NK-92 (cell line): ENCODE measurements around the gene FAM210A.

Source experiments
- DNase-seq: peaks from one replicate; lab custom pipeline; 2025; ENCODE audit not compliant: unreplicated experiment; lab: John Stamatoyannopoulos, UW

Gene FAM210A

DNA sequence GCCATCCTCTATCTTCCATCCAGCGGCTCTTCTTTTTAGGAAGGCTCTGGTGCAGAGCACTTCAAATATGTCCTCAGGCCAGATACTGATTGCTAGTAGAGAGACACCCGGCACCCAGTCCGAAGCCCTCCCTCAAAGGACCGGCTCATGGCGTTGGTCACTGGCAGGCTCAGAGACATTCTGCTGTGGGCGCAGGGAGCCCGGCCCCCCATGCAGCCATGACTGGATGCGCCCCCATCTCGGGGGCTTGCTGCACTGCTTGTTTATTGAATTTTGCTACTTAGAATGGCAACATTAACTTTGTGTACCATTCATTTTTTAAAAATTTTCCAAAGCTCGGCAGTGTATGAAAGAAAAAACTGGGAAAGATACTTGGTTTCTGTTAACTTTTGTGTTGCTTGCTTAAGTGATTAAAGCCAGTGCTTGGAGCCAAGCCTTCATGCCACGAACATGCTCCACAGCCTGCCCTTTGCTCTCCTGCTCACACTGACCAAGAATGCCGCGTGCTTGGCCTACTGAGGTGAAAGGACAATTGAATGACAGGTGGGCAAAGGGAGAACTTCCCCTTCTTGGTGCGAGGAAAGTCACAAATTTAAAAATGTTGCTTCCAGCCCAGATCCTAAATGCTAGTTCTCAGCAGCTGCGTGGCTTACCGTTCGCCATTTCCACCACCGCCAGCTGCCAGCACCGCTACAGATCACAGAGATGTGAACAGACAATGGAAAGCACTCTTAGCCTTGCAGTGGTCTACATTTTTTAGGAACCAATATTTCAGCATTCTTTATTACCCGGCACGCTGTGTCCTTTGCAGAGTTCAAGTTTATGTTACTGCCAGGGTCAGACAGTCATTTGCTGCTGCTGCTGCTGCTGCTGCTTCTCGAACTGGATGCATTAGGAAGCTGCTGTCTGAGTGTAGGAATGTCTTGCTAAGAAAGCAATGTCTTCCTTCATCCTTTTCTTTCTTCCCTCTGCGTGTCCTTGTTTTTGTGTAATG is 76.7 kb downstream of the FAM210A start:
- no peak for DNase-seq

DNA sequence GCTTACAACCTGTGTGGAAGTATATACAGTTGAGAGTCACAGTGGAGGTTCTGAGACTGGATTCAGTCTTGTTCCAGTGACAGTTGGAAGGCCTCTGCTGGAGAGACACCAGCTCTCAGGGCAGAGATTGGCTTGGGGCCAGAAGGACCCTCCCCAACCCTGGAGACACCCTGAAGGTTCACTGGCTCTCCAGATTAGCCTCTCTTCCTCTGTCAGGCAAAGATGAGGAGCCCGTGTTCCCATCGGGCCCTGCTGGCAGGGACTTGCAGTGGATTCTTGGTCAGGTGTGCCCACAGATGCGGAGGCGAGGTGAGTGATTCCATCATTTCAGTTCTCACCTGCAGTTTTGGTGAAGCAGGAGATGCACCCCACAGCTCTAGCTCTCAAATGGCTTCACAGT is 78.6 kb downstream of the FAM210A start:
- no peak for DNase-seq

DNA sequence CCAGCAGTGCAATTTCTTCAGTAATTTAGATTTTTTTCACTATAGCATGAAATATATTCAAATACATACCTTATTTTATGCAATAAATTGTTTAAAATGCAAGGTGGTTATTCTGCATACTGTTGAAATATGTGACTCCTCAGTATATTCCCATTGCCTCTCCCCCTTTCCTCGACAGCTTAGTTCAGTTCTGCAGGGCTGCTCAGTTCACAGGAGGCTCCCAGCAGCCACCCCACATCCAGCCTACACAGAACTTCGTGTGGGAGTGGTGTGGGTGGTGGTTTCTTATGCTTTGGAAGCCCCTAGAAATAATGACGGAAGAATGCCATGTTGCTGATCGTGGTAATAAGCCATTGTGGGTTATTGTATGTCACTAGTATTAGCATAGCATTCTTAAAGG is 79.7 kb downstream of the FAM210A start:
- no peak for DNase-seq

DNA sequence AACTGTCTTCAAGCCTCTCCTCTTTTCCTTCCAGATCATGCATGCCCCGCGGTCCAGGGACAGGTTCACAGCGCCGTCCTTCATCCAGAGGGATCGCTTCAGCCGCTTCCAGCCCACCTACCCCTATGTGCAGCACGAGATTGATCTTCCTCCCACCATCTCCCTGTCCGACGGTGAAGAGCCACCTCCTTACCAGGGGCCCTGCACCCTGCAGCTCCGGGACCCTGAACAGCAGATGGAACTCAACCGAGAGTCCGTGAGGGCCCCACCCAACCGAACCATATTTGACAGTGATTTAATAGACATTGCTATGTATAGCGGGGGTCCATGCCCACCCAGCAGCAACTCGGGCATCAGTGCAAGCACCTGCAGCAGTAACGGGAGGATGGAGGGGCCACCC is 81.3 kb downstream of the FAM210A start:
- DNase-seq = no peak

DNA sequence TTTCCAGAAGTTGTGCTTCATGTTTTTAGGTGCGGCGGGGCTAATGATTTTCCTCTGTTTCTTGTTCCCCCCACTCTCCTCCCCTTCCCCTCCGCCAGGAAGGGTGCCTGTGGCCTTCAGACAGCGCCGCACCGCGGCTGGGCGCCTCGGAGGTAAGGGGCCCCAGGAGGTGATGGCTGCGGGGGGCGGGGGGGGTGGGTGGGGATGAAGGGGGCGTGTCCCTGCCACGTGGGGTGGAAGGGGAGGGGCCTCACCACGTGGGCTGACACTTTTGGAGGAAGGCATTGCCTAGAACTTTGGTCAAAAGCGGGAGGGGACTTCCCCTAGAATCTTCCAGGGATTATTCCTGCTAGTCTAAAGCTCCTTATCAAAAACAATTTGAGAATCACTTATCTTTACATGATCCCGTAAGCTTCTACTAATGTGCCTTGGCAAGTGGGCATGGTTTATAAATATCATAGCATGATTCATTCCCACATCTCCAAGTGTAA is 83.1 kb downstream of the FAM210A start:
- no peak for DNase-seq

DNA sequence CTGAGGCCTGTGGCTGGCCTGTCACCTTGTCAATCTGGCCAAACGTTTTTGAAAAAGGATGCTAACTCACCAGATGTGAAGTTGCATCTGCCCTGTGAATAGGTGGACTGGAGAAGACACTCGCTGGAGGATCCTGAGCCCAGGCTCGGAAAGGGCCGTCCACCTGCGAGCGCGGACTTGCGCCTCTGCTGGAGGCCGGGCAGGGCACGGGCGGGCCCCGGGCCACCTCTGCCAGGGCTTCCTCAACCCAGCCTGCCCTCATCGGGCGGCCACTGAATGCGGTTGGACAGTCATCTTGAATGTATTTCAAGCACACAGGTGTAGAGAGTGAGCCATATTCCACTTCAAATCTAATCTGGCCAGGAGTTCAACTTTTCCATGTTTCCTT is 83.9 kb downstream of the FAM210A start:
- DNase-seq = no peak

DNA sequence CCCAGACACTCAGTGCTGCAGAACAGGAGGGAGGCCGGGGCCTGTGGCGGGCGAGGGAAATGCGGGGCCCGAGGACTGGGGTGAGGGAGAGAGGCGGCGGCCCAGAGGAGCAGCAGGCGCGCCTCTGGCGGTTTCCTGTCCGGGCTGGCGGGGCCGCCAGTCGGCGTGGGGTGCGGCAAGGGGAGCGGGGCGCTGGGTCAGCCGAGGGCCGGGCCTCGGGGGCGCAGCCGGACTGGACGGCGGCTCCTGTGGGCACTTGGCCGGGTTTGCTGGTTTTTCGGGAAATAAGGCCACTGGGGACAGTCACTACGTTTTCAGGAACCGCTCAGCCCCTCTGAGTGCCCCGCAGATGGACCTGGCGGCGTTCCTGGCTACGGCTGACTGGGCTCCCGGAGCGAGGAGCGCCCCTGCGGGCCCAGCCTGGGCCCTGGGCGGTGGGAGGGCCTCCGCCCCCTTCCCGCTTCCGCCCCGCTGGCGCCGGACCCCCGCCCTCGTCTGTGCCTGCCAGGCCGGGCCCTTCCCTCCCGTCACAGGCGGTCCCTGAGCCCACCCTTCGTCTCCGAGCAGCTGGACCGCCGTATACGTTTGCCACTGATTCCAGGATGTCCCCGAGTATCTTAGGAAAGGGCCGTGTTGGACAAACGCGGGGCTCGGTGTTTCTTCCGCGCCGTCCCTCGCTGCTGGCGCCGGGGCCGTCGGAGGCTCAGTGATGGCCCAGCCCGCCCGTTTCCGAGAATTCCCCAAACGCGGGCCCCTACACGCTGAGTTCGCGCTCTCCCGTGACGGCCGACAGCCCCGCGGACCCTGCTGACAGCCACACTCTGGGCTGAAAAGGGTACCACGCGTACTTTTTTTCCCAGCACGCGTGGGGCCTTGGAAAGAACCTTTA is 84.6 kb downstream of the FAM210A start:
- no peak for DNase-seq

DNA sequence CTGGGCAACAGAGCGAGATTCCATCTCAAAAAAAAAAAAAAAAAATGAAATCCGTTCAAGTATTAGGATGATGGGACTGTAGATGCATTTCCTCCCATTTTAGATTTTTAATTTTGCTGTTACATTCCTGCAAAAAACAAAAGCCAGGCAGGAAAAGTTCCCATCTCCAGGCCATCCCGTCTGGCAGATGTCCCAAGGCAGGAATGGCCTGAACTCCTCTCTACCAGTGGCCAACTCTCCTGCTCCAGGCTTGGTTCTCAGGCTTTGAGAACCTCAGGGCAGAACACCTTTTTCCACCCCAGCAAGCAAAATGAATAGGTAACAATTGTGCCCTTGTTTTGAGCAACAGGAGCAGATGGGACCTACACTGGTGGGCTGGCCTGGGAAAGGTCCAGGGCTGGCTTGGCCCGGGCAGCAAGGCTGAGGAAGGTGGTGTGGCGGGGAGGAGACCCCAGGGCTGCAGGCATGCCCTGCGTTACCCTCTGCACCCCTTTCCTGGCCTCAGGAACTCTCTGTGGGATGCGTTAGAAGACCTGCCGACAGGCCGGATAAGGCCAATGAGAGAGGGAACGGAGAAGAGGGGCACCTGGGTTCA is 86.0 kb downstream of the FAM210A start:
- no peak for DNase-seq

DNA sequence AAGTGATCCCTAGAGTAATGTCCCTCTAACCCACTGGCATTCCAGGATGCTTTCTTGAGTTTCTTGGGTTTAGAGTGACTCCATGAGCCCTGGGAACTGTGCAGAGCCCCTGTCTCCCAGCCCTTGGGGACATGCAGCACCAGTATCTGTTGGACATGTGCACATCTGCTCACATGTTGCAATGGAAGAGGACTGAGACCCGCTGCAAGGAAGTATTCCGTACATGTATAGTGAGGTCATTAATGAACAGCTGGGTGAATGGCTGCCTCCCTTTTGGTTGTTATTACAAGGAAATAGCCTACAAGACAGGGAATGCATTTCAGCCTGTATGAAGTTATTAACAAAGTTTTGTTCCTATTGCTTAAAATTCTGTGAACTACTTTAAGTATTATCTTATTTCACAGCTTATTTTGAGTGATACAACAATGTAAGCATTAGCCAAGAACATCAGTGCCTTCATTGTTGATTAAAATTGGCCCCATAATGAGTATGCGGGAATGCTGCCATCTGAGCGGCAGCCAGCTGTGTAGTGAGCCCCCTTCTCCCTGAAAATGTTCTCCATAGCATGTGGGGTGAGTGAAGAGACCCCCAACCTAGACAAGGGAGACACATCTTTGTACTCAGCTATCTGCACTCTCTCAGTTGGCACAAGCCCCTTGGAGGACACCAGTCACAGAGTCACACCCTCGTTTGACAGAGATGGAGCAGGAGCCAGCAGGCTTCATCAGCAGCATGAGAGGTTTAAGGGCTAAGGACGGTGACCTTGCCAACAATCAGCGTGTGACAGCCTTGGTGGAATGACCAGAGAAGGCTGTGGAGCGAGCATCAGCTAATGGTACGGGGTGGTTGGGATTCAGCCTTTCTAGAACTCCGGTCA is 87.4 kb downstream of the FAM210A start:
- no peak for DNase-seq

DNA sequence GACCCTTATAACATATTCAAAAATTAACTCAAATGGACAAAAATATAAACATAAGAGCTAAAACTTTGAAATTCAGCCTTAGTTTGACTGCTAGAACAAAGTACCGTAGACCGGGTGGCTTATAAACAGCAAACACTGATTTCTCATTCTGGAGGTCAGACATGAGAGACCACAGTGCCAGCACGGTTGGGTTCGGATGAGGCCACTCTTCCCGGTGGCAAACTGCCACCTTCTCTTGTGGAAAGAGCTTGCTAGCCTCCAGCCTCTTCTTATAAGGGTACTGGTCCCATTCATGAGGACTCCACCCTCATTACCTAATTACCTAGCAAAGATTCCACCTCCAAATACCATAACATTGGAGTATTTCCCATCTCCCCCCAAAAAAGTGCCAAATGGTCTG is 91.3 kb downstream of the FAM210A start:
- no peak for DNase-seq

DNA sequence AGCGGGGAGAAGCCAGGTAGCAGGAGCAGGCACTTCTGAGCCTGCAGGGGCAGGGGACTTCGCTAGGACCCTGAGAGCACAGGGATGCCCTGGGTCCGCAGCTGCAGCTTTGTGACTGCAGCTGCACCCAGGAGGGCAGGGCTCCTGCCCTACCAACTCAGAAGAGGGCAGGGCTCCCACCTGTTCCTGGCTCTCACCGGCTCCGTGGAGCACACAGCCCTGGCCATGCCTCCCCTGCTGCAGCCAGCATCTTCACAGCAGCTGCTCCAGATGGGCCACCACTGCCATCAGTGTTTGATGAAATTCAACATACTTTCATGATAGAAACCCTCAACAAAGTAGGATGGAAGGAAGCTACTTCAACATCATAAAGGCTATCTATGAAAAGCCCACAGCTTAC is 92.7 kb downstream of the FAM210A start:
- DNase-seq = no peak

DNA sequence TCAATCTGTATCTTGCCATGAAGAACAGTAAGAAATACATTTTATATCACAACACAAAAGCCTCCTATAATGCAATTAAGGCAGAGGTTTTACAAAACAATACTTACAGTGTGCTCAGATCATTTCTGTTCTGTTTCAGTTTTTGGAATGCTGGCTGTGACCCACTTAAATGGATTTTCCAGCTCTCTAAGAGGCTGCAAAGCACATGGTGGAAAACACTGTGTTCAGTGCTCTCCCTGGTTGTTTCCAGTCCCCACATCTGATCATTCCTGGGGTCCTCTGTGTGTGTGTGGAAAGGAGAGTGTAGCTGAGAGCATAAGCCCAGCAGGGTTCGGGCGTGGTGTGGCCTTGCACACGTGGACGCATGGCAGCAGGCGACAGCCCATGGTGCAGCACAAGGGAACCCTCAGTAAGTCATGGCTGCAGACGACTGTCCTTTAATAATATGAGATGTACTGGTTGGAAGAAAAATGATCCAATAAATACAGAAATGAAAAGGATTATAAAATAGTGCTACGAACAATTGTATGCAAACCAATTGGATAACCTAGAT is 95.6 kb downstream of the FAM210A start:
- DNase-seq = no peak

DNA sequence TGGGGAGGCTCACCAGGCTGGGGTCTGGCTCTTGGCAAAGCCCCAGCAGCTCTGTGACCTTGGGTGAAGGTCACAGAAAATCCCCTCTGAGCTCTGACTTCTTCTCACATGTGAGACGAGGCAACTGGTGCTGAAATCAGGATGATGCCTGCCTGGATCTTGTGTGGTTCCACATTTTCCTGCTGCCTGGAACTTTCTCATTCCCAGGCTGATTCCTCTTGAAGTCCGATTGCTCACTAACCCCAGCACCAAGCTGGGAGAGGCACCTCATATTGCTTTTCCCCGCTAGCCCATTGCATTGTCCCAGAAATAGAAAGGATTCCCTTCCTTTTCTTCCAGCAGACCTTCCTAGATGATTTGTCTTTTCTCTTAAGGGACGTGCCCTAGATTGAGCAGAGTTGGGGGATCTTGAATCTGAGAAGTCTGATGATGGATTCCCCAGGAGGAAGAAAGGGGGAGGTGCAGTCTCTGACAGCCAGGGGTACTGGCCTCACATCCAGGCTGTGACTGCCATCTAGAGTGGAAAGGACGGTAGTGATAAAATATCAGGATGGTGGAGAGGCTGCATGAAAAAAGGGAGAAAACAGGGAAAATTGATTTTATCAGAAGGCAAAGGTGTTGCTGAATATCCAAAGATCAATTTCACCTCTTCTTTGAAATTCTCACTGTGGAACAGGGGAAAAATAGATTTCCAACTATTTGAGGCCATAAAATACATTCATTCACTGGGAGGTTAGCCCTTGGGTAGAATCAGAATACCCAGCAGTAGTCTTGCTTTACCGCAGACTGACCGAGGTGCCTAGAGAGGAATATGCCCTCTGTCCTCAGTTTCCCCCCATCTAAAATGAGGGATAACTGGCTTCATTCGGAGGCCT is 96.3 kb downstream of the FAM210A start:
- no peak for DNase-seq

DNA sequence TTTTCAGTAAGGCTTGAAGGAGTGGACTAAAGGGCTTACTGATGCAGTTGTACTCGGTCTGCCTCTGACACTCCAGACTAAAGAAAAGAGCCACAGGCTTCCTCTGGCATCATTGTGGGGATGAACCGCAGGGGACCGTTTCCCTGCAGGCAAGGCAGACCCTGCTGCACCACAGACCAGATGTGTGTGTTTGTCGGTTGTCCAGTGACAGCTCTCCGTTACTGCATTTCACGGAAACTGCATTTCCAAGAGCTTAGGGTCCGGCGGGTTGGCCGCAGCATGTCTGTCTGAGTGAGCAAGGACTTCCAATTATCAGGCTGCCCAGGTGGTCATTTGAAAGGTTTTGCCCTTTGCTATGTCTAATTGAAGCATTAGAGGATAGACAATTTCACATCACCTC is 98.1 kb downstream of the FAM210A start:
- DNase-seq = no peak

DNA sequence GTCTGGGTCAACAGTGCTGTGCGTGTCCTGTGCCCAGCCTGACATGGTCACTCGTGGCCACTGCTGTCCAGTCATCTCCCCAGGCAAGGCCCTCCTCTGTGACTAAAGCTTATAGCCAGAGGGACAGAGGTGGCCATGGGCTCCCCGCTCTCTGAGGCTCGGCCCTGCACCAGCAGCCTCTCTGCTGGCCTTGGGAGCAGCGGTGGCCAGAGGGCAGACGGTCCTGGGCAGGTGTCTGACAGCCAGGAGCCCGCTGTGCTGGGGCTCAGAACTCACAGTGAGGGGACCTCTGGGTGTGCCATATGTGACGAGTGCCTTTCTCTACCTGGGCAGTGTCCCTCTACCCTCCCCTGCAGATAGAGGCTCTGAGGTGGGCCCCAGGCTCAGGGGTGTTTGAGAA is 98.7 kb downstream of the FAM210A start:
- no peak for DNase-seq

DNA sequence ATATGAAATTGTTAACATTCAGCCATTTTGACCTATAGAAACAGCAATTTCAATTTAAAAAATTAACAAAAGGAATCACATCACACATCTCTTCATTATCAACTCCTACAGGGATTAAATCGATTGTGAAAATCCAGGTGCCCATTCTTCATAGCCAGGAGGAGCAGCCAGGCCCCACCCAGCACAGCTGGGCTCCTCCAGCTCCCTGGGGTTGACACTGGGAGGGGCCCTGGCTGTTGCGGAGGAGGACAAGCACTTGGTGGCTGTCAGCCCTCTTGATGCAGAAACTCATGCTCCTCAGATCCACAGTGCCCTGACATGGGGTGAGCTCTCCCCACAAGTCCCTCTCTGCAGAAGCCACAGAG is 99.8 kb downstream of the FAM210A start:
- no peak for DNase-seq

DNA sequence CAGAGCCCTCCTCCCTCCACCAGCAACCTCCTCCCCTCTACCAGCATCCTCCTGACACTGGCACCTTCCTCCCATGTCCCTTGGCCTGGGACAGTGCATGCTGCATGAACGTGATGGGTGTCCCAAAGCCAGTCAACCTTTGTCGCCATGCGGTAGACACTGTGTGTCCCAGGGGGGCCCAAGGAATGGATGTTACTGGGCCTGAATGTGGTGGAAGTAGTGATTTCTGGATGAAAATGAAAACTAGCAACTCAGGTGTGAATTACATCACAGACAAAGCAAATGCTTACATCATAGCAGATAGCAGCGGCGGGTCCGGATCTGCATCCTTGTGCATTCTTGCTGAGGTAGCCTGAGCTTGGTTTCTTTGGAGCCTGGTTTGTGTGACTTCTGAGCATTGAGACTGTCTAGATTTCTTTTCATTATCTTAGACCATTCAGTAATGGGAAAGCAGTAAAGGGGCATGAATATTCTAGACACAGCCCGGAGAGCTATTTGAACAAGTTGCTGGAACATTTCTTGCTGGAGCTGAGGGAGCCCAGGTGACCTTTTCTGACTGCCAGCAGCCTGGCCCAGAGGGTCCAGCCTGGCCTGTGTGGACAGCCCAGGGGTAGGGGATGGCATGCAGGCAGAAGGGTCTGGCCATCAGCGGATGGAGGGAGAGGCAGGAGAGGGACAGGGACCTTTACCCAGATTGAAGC is 100.4 kb downstream of the FAM210A start:
- no peak for DNase-seq

DNA sequence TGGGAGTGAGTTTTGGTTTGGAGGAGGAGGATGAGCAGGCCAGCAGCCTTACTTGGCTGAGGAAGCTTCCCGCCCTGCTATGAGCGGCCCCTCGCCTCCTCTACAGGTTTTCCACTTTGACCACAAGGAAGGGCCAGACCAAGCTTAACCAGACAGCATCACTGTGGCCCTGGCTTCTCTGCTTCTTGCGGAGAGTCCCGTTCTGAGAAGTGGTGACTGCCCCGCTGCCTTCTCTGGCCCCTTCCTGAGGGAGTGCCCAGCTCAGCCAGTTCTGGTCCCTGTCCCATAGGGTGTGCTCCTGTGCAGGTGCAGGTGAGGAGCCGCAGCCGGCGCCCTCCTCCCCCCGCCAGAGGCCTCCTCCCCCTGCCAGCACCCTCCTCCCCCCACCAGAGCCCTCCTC is 101.0 kb downstream of the FAM210A start:
- DNase-seq = no peak
